Motor neuron (in vitro differentiated cells): ENCODE measurements around the gene SLC45A1. TPM values are rescaled to one million over a fixed set of nuclear protein-coding genes. Genes with fewer than 3 reads are reported as not detected.
A peak's percentile ranks its signal among the peaks of the same experiment; 100 is the strongest.

Experiments used
- ATAC-seq, 8 experiments: fragments of 200-7000 bp; cut with Tn5 transposase; replicated peaks in 6 of 8; 2 replicates each; pipeline ENCODE4 v1.8.0; 2021; ENCODE audit warnings: mild to moderate bottlenecking in 8 of 8, moderate library complexity in 8 of 8
- H3K27ac ChIP-seq, 2 donors: fragments of 250-450 bp; sonication (Bioruptor Pico); 2 replicates each; pipeline ENCODE4 v1.9.0; 2021; ENCODE audit warnings: antibody characterized with exemption in 2 of 2, mild to moderate bottlenecking in 2 of 2, moderate library complexity in 1 of 2
- H3K4me1 ChIP-seq, 2 donors: fragments of 250-450 bp; sonication (Bioruptor Pico); replicated peaks in 1 of 2; 2 replicates each; pipeline ENCODE4 v1.6.1; 2021; ENCODE audit warnings: antibody characterized with exemption in 2 of 2, mild to moderate bottlenecking in 2 of 2, moderate library complexity in 1 of 2
- H3K4me3 ChIP-seq, 5 donors: fragments of 250-450 bp; sonication (Bioruptor Pico); 2 replicates each; pipeline ENCODE4 v1.9.0; 2021; ENCODE audit warnings: antibody characterized with exemption in 5 of 5, mild to moderate bottlenecking in 5 of 5, moderate library complexity in 4 of 5
- WGBS, 10 experiments: fragments of 450-650 bp; shearing (Covaris generic); methylation state at CpG; one replicate each; pipeline ENCODE4 v1.0.0; 2022; 5-methylcytosine and 5-hydroxymethylcytosine counted together
- in situ Hi-C, 9 experiments: fragments of 400-800 bp; cut with MboI; loops; one replicate each; pipeline ENCODE4 v1.15.0; 2021; ENCODE audit warnings: low sequenced_read_pairs in 9 of 9, low pct_unique_long_range_greater_than_20kb in 2 of 9; ENCODE audit not compliant: unreplicated experiment in 9 of 9
- total RNA-seq, 8 experiments: library from RNA; unstranded; fragments of 300-600 nt; gene quantifications; 2 replicates each; pipeline versions ENCODE4 v1.2.3 to v1.2.4, GENCODE V29; 2022

Gene SLC45A1
- total RNA-seq, 8 experiments from 2014 or later, result 0.17 to 8.4 (median 5.2) TPM

- H3K27ac ChIP-seq, result no peak overlapping the region
- ATAC-seq, result peak; percentile 80 to 89 (median 85)
- 0 to 60% (median 16%) methylated on average over 1 to 10 of the region's 21 CpGs; no CpG with 5 or more reads in 3 of the 10 experiments for WGBS, 10 experiments
- in situ Hi-C loops, result loop anchor here (10.0 to 25.0 kb wide), 7 partner anchors 277 to 652 kb away; partner anchors contain the start of gene ERRFI1 (in 1 of the 9)
- H3K4me1 ChIP-seq, result peaks cover 17 to 20% of the 10 kb centered on the region in 2 donors
- no peak overlapping the region for H3K4me3 ChIP-seq
These were observed 3.3 kb upstream of the SLC45A1 start for GRCh38 chr1:8314346-8315280.

GRCh38 chr1:8315573-8316475, 2.1 kb upstream of the SLC45A1 start:
- ATAC-seq, result no peak
- Histone ChIP-seq H3K4me3 (no peak overlapping the region), H3K4me1 (peaks cover 17 to 20% of the 10 kb centered on the region in 2 donors), H3K27ac (no peak overlapping the region)
- WGBS, 10 experiments, result 72 to 100% (median 87%) methylated on average over 1 to 8 of the region's 14 CpGs; no CpG with 5 or more reads in 2 of the 10 experiments
- in situ Hi-C loops, result loop anchor here (10.0 to 25.0 kb wide), 7 partner anchors 279 to 654 kb away; partner anchors contain the start of gene ERRFI1 (in 1 of the 9)

DNA sequence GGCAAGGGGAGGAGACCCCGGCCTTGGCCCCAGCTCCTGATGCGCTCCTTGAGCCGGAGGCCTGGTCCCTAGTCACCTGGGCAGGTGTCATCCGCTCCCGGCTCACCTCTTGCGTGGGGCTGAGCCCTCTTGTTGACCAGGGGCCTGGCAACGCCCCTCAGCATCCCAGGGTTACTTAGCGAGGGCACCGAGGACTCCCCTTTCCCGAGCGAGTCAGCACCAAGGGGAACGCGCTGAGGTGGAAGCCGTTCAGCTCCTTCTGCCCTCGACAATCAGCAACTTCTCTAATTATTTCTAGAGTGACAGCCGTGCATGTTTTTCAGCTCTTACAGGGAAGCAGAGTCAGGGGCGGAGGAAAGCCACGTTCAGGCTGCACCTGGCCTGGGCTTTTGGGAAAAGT, 522 bp downstream of the SLC45A1 start:
- Histone ChIP-seq H3K27ac (no peak overlapping the region), H3K4me1 (peaks cover 17 to 20% of the 10 kb centered on the region in 2 donors), H3K4me3 (peak overlapping the region; percentile 43 to 77 (median 69))
- peak in 2 of 8 experiments; percentile 3 to 6 for ATAC-seq
- in situ Hi-C loops, result loop anchor here (10.0 to 25.0 kb wide), 7 partner anchors 281 to 656 kb away; partner anchors contain the start of gene ERRFI1 (in 1 of the 9)
- 14 to 80% (median 16%) methylated on average over 1 to 15 of the region's 18 CpGs; no CpG with 5 or more reads in 4 of the 10 experiments for WGBS, 10 experiments

- H3K4me3 ChIP-seq, result no peak overlapping the region
- peaks cover 0 to 6% of the 10 kb centered on the region in 2 donors for H3K4me1 ChIP-seq
- H3K27ac ChIP-seq, result no peak overlapping the region
- 50 to 100% (median 82%) methylated on average over 2 of the region's 3 CpGs; no CpG with 5 or more reads in 6 of the 10 experiments for WGBS, 10 experiments
- in situ Hi-C loops, result loop anchor here in 5 of 9 experiments (25.0 kb wide), 4 partner anchors 284 to 659 kb away; partner anchors contain the start of gene ERRFI1 (in 1 of the 5)
- no peak for ATAC-seq
These were observed 3.7 kb downstream of the SLC45A1 start for GRCh38 chr1:8321612-8322011.

DNA sequence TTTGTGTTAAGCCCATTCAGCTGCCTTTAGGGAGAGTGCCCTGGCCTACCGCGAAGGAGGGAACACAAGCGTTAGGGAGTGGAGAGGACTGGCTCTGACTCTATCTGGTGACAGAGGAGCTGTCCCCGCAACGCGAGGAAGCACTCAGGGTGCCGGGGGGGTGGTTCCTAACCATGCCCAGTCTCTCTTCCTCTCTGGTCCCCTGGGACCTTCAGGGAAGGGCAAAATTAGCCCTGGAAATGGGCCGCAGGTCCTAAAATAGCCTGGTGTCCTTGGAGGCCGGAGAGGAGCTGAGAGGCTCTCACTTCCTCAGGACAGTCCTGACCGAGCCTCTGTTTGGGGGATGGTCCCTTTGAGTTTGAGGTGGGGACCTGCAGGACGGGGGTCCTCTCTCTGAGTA, 5.8 kb downstream of the SLC45A1 start:
- no peak for ATAC-seq
- in situ Hi-C loops, result loop anchor here in 5 of 9 experiments (25.0 kb wide), 4 partner anchors 286 to 661 kb away; partner anchors contain the start of gene ERRFI1 (in 1 of the 5)
- no peak overlapping the region for H3K4me3 ChIP-seq
- H3K27ac ChIP-seq, result no peak overlapping the region
- peaks cover 0 to 4% of the 10 kb centered on the region in 2 donors for H3K4me1 ChIP-seq
- 57 to 100% (median 67%) methylated on average over 1 to 9 of the region's 11 CpGs; no CpG with 5 or more reads in 5 of the 10 experiments for WGBS, 10 experiments

GRCh38 chr1:8324176-8324810, 6.4 kb downstream of the SLC45A1 start:
- Histone ChIP-seq H3K4me3 (no peak overlapping the region), H3K4me1 (no peaks in the 10 kb centered on the region), H3K27ac (no peak overlapping the region)
- no peak for ATAC-seq
- WGBS, 10 experiments, result 85 to 88% methylated on average over 4 of the region's 32 CpGs; no CpG with 5 or more reads in 8 of the 10 experiments
- in situ Hi-C loops, result loop anchor here in 5 of 9 experiments (25.0 kb wide), 4 partner anchors 287 to 662 kb away; partner anchors contain the start of gene ERRFI1 (in 1 of the 5)

DNA sequence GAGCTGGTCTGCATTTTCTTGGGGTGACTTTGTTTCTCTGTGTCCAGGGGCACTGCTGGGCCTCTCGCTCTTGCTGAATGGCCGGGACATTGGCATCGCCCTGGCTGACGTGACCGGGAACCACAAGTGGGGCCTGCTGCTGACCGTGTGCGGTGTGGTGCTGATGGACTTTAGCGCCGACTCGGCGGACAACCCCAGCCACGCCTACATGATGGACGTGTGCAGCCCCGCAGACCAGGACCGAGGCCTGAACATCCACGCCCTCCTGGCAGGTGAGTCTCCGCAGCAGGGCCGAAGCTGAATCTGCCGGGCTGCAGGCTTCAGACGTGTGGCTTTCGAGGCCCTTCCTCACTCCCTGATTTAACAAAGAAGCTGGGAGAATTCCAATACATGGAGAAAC, 7.9 kb downstream of the SLC45A1 start:
- no peak overlapping the region for H3K4me3 ChIP-seq
- 92 to 100% (median 93%) methylated on average over 1 to 8 of the region's 21 CpGs; no CpG with 5 or more reads in 6 of the 10 experiments for WGBS, 10 experiments
- no peak for ATAC-seq
- H3K27ac ChIP-seq, result no peak overlapping the region
- in situ Hi-C loops, result no loop called here
- H3K4me1 ChIP-seq, result no peaks in the 10 kb centered on the region

- no peak overlapping the region for H3K4me3 ChIP-seq
- H3K27ac ChIP-seq, result no peak overlapping the region
- no peak for ATAC-seq
- no peaks in the 10 kb centered on the region for H3K4me1 ChIP-seq
- in situ Hi-C loops, result no loop called here
- 77 to 96% (median 85%) methylated on average over 6 to 13 of the region's 13 CpGs; no CpG with 5 or more reads in 3 of the 10 experiments for WGBS, 10 experiments
These were observed 8.4 kb downstream of the SLC45A1 start for GRCh38 chr1:8326265-8326664.

DNA sequence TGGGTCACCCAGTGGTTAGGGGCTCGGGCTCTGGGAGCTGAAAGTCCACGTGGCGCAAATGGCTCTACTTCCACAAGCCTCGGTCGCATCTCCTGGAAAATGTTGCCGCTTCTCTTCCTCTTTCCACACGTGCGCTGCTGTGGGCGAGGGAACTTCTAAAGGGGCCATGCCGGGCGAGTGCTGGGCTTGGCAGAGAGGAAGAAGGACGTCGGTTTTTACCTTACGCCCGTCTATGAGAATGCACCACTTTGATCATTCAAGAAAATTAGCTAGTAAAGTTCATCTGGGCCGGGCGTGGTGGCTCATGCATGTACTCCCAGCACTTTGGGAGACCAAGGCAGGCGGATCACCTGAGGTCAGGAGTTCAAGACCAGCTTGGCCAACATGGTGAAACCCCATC, 10.4 kb downstream of the SLC45A1 start:
- no peaks in the 10 kb centered on the region for H3K4me1 ChIP-seq
- 60 to 96% (median 92%) methylated on average over 1 to 18 of the region's 18 CpGs; no CpG with 5 or more reads in 2 of the 10 experiments for WGBS, 10 experiments
- no peak overlapping the region for H3K27ac ChIP-seq
- no peak for ATAC-seq
- in situ Hi-C loops, result no loop called here
- no peak overlapping the region for H3K4me3 ChIP-seq

GRCh38 chr1:8329439-8329838, 11.5 kb downstream of the SLC45A1 start:
- peak in 1 of 8 experiments; percentile 9 for ATAC-seq
- in situ Hi-C loops, result no loop called here
- WGBS, 10 experiments, result 76 to 100% (median 93%) methylated on average over 1 to 11 of the region's 12 CpGs; no CpG with 5 or more reads in 5 of the 10 experiments
- Histone ChIP-seq H3K27ac (no peak overlapping the region), H3K4me1 (no peaks in the 10 kb centered on the region), H3K4me3 (no peak overlapping the region)

GRCh38 chr1:8329858-8330257, 11.9 kb downstream of the SLC45A1 start:
- Histone ChIP-seq H3K4me1 (no peaks in the 10 kb centered on the region), H3K27ac (no peak overlapping the region), H3K4me3 (no peak overlapping the region)
- 83 to 95% (median 89%) methylated on average over 1 to 11 of the region's 14 CpGs; no CpG with 5 or more reads in 4 of the 10 experiments for WGBS, 10 experiments
- ATAC-seq, result peak in 2 of 8 experiments; percentile 6 to 14
- in situ Hi-C loops, result no loop called here
